ENCODE results near the gene MICA.
"Not testable (repeated sequence)": the region's sequence is repeated elsewhere in the genome, so short reads cannot be mapped to it uniquely, and the experiment has no call there.

The MICA gene

DNA sequence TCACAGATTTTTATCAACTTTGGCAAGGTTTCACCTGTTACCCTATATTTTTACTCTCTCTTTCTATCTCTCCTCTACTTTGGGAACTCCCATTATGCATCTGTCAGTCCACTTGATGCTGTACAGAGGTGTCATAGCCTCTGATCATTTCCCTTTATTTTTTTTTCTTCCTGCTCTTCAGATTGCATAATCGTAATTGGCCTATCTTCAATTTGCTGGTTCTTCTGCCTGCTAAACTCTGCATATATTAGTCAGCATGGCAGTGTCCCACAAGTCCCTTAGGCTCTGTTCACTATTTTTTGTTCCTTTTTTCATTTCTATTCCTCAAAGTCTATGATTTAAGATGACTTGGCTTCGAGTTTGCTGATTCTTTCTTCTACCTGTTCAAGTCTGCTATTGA lies 49.9 kb downstream of the MICA start:
- H3K4me1 ChIP-seq (ENCODE audit: control insufficient read depth, insufficient read depth, low read length): no peaks in the 10 kb centered on the region
- H3K27me3 ChIP-seq (ENCODE audit: control insufficient read depth, insufficient read depth, low read length): no peaks in the 10 kb centered on the region
- no peak overlapping the region for H3K27ac ChIP-seq (ENCODE audit: low read length)
- H3K36me3 ChIP-seq (ENCODE audit: control insufficient read depth, insufficient read depth, low read length): no peaks in the 10 kb centered on the region
- WGBS (ENCODE audit: insufficient coverage, insufficient read length): no CpG with 5 or more reads among the region's 2 CpGs
- H3K4me3 ChIP-seq (ENCODE audit: low read length): no peak overlapping the region
- no peaks in the 10 kb centered on the region for H3K9me3 ChIP-seq (ENCODE audit: control insufficient read depth, insufficient read depth, low read length)
- no peak for DNase-seq (ENCODE audit: low read depth, low spot score)

DNA sequence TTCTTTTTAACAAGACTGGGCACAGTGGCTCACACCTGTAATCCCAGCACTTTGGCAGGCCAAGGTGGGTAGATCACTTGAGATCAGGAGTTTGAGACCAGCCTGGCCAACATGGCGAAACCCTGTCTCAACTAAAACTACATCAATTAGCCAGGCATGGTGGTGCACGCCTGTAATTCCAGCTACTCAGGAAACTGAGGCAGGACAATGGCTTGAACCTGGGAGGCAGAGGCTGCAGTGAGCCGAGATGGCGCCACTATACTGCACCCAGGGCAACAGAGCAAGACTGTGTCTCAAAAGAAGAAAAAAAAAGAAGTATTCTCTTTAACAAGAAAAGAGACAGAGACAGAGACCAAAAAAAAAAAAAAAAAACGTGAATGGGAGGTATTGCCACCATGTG lies 56.5 kb downstream of the MICA start:
- H3K27me3 ChIP-seq (ENCODE audit: control insufficient read depth, insufficient read depth, low read length); H3K9me3 ChIP-seq (ENCODE audit: control insufficient read depth, insufficient read depth, low read length); H3K4me3 ChIP-seq (ENCODE audit: low read length); H3K4me1 ChIP-seq (ENCODE audit: control insufficient read depth, insufficient read depth, low read length); DNase-seq (ENCODE audit: low read depth, low spot score); H3K27ac ChIP-seq (ENCODE audit: low read length); H3K36me3 ChIP-seq (ENCODE audit: control insufficient read depth, insufficient read depth, low read length): not testable (repeated sequence)
- WGBS (ENCODE audit: insufficient coverage, insufficient read length): no CpG with 5 or more reads among the region's 5 CpGs

DNA sequence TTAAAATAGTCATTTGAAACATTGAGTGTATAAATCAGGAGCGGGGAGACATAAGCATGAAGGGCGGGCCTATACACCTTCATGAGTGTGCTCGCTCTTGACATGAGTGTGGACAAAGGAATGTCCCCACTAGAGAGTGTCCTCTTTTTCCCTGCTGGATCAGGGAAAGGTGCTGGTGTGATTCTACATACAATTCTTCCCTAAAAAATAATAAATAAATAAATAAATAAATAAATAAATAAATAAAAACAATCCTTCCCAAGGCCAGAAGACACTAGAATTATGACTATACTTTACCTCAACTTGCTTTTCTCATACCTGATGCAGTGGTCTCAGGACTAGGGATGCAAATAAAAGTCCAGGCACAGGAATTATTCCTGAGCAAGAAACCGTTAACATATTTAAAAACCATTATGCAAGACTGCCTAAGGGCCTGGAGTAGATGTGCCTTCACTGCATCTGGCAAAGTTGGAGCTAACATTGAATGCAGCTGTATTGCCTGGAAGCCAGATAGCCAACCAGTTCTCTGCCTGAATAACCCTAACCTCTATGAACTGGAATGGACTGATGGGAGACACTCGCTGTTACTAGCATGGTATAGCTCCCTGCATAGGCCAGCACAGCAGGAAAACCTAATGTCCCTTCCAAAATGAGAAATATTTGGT lies 57.1 kb downstream of the MICA start:
- no peak overlapping the region for H3K4me3 ChIP-seq (ENCODE audit: low read length)
- peaks cover 2% of the 10 kb centered on the region; the same call in 1 of the 2 replicates for H3K4me1 ChIP-seq (ENCODE audit: control insufficient read depth, insufficient read depth, low read length)
- DNase-seq (ENCODE audit: low read depth, low spot score): no peak
- H3K9me3 ChIP-seq (ENCODE audit: control insufficient read depth, insufficient read depth, low read length): no peaks in the 10 kb centered on the region
- no peaks in the 10 kb centered on the region for H3K36me3 ChIP-seq (ENCODE audit: control insufficient read depth, insufficient read depth, low read length)
- WGBS (ENCODE audit: insufficient coverage, insufficient read length): no CpG with 5 or more reads among the region's 5 CpGs
- H3K27ac ChIP-seq (ENCODE audit: low read length): no peak overlapping the region
- H3K27me3 ChIP-seq (ENCODE audit: control insufficient read depth, insufficient read depth, low read length): no peaks in the 10 kb centered on the region; the same call in 1 of the 2 replicates

DNA sequence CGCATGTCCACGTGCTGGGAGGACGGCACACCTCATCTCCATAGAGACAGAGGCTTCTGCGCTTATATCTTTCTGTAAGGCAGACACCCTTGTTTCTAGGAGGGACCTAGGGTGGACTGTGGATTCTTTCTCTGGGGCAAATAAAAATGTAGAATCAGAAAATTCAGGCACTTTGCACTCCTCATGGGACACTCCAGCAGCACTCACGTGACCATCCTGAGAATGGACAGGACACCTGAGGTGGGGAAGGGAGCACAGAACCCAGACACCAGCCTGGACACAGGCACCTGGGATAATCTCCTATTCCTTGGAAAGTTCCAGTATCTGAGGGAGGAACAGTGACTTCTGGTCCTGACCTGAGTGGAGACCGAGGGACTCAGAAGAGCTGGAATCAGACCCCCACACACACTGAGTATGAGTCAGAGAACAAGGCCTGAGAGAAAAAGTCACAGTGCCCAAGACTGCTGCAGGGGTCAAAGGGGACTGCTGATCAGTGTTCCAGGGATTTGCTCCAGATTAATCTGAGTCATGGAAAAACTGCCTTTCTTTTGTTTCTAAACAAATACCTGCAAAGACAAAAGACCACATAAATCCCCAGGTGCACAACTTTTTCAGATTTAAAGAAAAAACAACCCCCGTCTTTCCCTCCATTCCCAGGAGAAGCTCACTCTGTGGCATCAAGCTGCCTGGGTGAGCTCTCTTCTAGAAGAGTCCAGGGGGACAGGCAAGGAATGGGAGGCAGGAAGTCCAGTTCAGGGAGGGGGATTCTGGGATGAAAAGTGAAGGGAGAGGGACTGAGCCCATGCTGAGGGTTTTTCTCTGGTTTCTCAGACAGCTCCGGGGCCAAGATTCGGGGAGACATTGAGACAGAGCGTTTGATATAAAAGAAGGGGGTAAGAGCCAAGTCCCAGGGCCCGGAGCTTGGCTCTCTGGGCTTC lies 58.9 kb downstream of the MICA start:
- peak; percentile 9 for DNase-seq (ENCODE audit: low read depth, low spot score)
- Histone ChIP-seq H3K9me3 (ENCODE audit: control insufficient read depth, insufficient read depth, low read length) (no peaks in the 10 kb centered on the region), H3K27me3 (ENCODE audit: control insufficient read depth, insufficient read depth, low read length) (no peaks in the 10 kb centered on the region; the same call in 1 of the 2 replicates), H3K4me3 (ENCODE audit: low read length) (no peak overlapping the region), H3K27ac (ENCODE audit: low read length) (no peak overlapping the region), H3K4me1 (ENCODE audit: control insufficient read depth, insufficient read depth, low read length) (peaks cover 2% of the 10 kb centered on the region; the same call in 1 of the 2 replicates), H3K36me3 (ENCODE audit: control insufficient read depth, insufficient read depth, low read length) (no peaks in the 10 kb centered on the region)
- no CpG with 5 or more reads among the region's 11 CpGs for WGBS (ENCODE audit: insufficient coverage, insufficient read length)

DNA sequence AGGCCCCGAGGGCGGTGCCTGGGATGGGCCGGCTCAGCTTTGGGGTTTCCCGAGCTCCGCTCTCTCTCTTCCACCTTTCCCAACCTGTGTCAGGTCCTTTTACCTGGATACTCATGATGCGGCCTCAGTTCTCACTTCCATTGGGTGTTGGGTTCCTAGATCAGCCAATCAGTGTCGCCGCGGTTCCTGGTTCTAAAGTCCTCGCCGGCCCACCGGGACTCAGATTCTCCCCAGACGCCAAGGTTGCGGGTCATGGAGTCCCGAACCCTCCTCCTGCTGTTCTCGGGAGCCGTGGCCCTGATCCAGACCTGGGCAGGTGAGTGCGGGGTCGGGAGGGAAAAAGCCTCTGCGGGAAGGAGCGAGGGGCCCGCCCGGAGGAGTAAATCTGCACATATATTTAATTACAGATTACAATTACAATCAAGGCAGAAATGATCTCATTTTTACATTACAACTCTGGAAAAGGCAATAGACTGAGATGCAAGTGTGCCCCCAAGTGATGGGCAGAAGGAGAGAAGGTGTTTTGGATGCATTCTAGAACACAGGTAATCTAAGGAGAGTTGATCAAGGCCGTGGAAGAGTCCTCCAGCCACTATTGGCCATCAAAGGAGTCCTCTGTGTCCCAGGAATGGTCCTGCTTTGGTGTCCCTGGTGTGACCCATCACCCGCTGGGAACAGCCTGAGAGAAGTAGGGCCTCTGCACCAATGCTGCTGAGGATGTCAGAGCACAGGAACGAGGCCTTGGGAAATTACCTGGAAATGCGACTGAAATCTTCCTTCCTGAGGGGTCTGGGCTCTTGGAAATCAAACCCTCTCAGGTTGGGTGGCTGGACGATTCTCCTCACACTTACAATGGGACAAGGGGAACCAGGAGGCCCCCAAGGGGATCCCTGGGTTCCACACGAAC lies 59.8 kb downstream of the MICA start:
- WGBS (ENCODE audit: insufficient coverage, insufficient read length): no CpG with 5 or more reads among the region's 29 CpGs
- H3K4me3 ChIP-seq (ENCODE audit: low read length): peak overlapping the region; percentile 29; the same call in 1 of the 2 replicates
- no peaks in the 10 kb centered on the region for H3K36me3 ChIP-seq (ENCODE audit: control insufficient read depth, insufficient read depth, low read length)
- H3K4me1 ChIP-seq (ENCODE audit: control insufficient read depth, insufficient read depth, low read length): peaks cover 2% of the 10 kb centered on the region; the same call in 1 of the 2 replicates
- H3K9me3 ChIP-seq (ENCODE audit: control insufficient read depth, insufficient read depth, low read length): no peaks in the 10 kb centered on the region
- DNase-seq (ENCODE audit: low read depth, low spot score): peak; percentile 95
- H3K27ac ChIP-seq (ENCODE audit: low read length): no peak overlapping the region
- H3K27me3 ChIP-seq (ENCODE audit: control insufficient read depth, insufficient read depth, low read length): no peaks in the 10 kb centered on the region; the same call in 1 of the 2 replicates

DNA sequence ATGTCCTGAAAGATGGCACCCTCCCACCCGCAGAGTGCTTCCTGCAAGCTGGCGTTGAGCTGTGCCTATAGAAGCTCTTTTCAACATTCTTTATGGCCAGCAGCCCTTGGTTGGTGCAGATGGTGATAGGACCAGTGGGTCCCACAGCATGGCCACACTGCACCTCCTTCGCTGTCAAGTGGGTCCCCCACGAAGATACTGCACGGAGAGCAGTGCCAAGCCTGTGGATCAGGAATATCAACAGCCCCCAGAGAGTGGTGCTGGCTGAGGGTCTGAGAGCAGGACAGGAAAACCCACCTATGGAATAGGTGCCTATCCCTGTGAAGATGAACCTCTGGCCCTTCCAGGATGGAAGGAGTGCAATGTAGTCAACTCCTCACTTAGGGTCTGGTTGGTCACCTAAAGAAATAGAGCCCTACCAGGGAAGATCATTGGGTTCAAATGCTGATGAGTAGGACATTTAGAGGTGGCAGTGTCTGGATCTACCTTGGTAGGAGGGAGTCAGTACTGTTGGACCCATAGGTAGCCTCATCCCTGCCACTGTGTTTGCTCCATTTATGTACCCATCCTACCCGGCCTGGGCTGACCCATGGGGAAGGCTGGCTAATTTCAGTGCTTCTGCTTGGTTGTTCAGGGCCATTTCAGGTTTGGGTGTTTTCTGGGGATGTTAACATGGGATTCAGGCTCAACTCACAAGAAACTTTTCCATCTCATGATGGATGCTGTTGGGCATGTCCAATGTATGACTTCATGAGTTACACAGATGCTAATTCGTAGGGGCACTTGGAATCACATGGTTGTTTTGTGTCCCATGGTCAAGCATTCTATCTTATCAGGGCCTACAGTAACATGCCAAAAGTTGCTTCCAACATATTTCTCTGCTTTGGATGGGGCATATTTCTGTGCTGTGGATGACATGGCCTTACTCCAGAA lies 61.1 kb downstream of the MICA start:
- WGBS (ENCODE audit: insufficient coverage, insufficient read length): no CpG with 5 or more reads among the region's 7 CpGs
- no peak for DNase-seq (ENCODE audit: low read depth, low spot score)
- H3K4me3 ChIP-seq (ENCODE audit: low read length): no peak overlapping the region

More for the DNA sequence above, 61.1 kb downstream of the MICA start:
- Histone ChIP-seq H3K27ac (ENCODE audit: low read length) (no peak overlapping the region), H3K9me3 (ENCODE audit: control insufficient read depth, insufficient read depth, low read length) (no peaks in the 10 kb centered on the region), H3K27me3 (ENCODE audit: control insufficient read depth, insufficient read depth, low read length) (no peaks in the 10 kb centered on the region; the same call in 1 of the 2 replicates), H3K4me1 (ENCODE audit: control insufficient read depth, insufficient read depth, low read length) (peaks cover 2% of the 10 kb centered on the region; the same call in 1 of the 2 replicates), H3K36me3 (ENCODE audit: control insufficient read depth, insufficient read depth, low read length) (no peaks in the 10 kb centered on the region)
